Measurements from ENCODE around the gene APBA2. TPM values are rescaled to one million over a fixed set of nuclear protein-coding genes. Genes with fewer than 3 reads are reported as not detected.

APBA2 gene
- total RNA-seq, 2 donors from 2014 or later = 0.77 to 1.0 TPM

DNA sequence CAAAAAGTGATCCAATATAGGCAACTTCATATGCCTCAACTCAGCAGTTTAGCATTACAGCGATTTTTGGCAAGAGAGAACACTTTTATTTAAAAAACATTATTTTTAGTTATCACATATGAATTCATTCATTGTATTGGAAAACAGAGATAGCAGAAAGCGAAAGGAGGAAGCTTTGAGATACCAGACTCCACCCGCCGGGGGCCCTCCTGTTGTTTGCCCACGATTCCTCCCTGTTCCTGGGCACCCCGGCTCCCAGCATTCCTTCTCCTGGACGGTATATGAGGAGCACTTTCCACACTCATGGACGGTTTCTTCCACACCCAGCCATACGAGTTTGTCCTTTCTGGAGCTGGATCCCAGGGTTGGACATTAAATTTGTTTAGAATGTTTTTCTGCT, 18.2 kb downstream of the APBA2 start:
- Histone ChIP-seq H3K9me3 (no peaks in the 10 kb centered on the region), H3K4me3 (no peak overlapping the region), H3K4me1 (no peaks in the 10 kb centered on the region), H3K27ac (no peak overlapping the region), H3K36me3 (no peaks in the 10 kb centered on the region), H3K9ac (ENCODE audit: low read depth in 2 of 2, low read length in 2 of 2) (no peak overlapping the region), H3K27me3 (no peaks in the 10 kb centered on the region)
- DNase-seq = no peak
- intact Hi-C loops (cut with DNase I) = no loop called here
- TF ChIP-seq, protein P1, sequence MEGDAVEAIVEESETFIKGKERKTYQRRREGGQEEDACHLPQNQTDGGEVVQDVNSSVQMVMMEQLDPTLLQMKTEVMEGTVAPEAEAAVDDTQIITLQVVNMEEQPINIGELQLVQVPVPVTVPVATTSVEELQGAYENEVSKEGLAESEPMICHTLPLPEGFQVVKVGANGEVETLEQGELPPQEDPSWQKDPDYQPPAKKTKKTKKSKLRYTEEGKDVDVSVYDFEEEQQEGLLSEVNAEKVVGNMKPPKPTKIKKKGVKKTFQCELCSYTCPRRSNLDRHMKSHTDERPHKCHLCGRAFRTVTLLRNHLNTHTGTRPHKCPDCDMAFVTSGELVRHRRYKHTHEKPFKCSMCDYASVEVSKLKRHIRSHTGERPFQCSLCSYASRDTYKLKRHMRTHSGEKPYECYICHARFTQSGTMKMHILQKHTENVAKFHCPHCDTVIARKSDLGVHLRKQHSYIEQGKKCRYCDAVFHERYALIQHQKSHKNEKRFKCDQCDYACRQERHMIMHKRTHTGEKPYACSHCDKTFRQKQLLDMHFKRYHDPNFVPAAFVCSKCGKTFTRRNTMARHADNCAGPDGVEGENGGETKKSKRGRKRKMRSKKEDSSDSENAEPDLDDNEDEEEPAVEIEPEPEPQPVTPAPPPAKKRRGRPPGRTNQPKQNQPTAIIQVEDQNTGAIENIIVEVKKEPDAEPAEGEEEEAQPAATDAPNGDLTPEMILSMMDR (IDR thresholded peaks at IDR 0.05) = no peak

DNA sequence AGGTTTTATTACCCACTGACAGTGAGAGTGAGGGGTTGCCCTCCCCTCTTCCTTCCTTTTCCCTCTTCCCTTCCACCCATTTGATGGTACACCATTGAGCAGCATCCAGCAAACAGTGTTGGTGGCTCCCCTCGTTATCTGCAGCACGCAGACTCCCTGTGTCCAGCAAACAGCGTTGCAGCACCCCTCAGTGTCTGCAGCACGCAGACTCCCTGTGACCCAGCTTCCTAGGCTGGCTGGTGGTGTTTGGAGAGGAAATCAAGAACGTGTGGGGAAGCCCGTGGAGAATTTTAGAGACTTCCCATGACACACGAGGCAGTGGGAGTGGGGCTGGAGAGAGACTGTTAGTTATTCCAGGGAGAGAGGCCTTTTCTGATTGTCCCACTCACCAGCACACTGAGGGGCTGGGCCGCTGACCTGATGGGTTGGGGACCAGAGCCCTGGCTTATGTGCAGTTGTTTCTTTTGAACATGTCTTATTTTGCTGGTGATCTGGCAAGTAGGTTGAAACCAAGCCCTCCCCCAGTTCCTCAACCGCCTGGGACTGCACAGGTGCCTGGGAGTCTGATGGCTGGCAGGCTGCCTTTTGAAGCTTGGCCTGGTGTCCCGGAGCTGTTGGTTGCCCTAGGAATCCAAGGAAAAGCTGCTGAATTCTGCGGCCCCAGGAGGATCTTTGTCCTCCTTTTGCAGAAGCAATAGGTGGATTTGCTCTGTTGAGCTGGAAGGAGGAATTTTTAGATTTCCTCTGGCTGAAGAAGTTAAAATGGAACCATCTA, 19.0 kb downstream of the APBA2 start:
- Histone ChIP-seq H3K4me1 (no peaks in the 10 kb centered on the region), H3K9ac (ENCODE audit: low read depth in 2 of 2, low read length in 2 of 2) (no peak overlapping the region), H3K4me3 (no peak overlapping the region), H3K9me3 (no peaks in the 10 kb centered on the region), H3K36me3 (no peaks in the 10 kb centered on the region), H3K27me3 (no peaks in the 10 kb centered on the region), H3K27ac (no peak overlapping the region)
- no peak for DNase-seq
- TF ChIP-seq, protein P1 (IDR thresholded peaks at IDR 0.05) = no peak
- intact Hi-C loops (cut with DNase I) = no loop called here

DNA sequence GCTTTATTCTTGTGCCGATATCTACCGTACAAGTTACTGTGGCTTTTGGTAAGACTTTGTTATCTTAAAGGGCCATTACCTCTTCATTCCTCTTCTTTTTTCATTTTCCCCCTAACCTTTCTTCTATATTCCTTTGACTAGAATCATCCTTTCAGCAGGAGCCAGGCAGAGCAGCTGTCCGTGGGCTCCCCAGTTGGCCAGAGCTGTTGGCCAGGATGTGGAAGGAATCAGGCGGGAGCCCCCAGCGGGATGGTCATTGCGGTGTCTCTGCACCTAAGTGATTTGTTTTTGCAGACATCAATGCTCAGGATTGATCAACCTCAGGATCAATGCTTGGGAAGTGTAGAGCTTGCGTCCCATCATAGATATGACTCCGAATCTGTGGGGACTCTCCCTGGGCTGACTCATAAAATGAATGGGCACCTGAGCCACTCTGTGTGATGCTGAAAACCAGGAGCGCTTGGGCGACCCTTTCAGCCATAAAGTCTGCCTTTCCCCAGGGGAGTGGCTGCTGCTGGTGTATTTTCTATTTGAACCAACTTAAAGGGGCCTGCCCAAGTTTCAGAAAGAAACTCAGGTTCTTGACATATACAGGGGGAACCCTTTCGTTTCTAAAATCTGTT, 21.7 kb downstream of the APBA2 start:
- TF ChIP-seq, protein P1 (IDR thresholded peaks at IDR 0.05) = no peak
- H3K9ac ChIP-seq (ENCODE audit: low read depth in 2 of 2, low read length in 2 of 2) = no peak overlapping the region
- H3K36me3 ChIP-seq = no peaks in the 10 kb centered on the region
- no peaks in the 10 kb centered on the region for H3K4me1 ChIP-seq
- H3K4me3 ChIP-seq = no peak overlapping the region
- no peaks in the 10 kb centered on the region for H3K9me3 ChIP-seq
- intact Hi-C loops (cut with DNase I) = no loop called here
- DNase-seq = no peak
- H3K27ac ChIP-seq = no peak overlapping the region
- H3K27me3 ChIP-seq = no peaks in the 10 kb centered on the region

DNA sequence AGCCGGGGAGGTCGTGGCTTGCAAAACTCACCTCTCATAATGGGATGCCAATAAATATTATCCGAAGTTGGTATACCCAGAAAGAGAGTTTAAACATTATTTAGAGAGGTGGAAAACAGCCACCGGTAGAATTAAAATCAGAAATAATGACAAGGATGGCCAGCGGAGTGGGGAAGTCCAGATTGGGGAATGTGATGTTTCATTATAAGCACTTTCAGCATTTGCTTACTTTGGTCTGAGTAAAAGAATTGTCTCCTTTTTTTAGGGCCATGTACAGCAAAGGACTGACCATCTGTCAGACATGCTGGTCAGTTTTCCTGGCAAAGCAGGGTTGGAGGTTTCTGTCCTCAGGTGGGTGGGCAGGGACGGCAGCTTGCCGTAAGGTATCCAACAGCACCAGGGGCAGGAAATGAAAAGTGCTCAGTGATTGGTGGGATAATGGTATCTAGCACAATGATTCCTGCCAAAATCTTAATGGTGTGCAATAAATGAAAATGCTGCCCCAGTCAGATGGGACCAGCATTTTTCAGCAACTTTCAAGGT, 24.3 kb downstream of the APBA2 start:
- no peak for DNase-seq
- H3K27ac ChIP-seq = no peak overlapping the region

DNA sequence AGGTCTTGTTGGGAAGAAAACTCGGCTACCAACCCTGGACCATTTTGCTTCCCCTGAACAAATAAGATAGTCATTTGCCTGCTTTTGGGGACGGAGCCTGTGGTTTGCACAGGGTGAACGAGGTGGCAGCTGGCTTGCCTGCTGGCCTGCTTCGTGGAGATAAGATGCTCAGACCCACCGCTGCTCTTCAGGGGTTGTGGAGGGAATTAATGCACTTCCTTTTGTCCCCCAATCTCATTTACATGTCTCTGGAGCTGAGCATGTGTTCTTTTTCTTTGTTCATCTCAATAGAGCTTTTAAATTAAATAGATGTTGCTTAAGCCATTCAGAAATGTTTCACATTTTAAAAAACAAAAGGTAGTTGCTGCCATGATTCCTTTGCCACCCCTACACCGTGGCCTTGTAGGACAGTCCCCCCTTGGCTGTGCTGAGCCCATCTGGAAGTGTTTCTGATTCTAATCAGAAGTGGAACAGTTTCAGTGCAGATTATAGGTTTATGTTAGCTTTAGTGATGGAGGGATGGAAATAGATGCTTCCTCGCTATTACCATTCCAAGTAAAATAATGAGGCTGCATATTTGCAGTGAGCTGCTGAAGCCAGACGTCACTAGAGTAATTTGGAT, 25.6 kb downstream of the APBA2 start:
- Histone ChIP-seq H3K27me3 (no peaks in the 10 kb centered on the region), H3K36me3 (no peaks in the 10 kb centered on the region), H3K4me3 (no peak overlapping the region), H3K27ac (no peak overlapping the region), H3K9me3 (no peaks in the 10 kb centered on the region), H3K9ac (ENCODE audit: low read depth in 2 of 2, low read length in 2 of 2) (no peak overlapping the region), H3K4me1 (no peaks in the 10 kb centered on the region)
- intact Hi-C loops (cut with DNase I) = no loop called here
- TF ChIP-seq, protein P1 (IDR thresholded peaks at IDR 0.05) = no peak
- DNase-seq = no peak

More for the DNA sequence above, 24.3 kb downstream of the APBA2 start:
- intact Hi-C loops (cut with DNase I) = no loop called here
- H3K4me1 ChIP-seq = no peaks in the 10 kb centered on the region
- TF ChIP-seq, protein P1 (IDR thresholded peaks at IDR 0.05) = no peak
- H3K36me3 ChIP-seq = no peaks in the 10 kb centered on the region
- H3K9ac ChIP-seq (ENCODE audit: low read depth in 2 of 2, low read length in 2 of 2) = no peak overlapping the region
- no peaks in the 10 kb centered on the region for H3K9me3 ChIP-seq
- no peaks in the 10 kb centered on the region for H3K27me3 ChIP-seq
- no peak overlapping the region for H3K4me3 ChIP-seq

Data from colonic mucosa (tissue), 4 donors.